ENCODE results near the gene ATRIP. TPM values are rescaled to one million over a fixed set of nuclear protein-coding genes. Genes with fewer than 3 reads are reported as not detected.
A peak's percentile ranks its signal among the peaks of the same experiment; 100 is the strongest.

ATRIP gene
- total and polyA plus RNA-seq, 10 of the 15 experiments (the other 5 are each of a cell fraction or from before 2014, with no cell fraction given), result 1.4 to 16.0 (median 10.1) TPM

DNA sequence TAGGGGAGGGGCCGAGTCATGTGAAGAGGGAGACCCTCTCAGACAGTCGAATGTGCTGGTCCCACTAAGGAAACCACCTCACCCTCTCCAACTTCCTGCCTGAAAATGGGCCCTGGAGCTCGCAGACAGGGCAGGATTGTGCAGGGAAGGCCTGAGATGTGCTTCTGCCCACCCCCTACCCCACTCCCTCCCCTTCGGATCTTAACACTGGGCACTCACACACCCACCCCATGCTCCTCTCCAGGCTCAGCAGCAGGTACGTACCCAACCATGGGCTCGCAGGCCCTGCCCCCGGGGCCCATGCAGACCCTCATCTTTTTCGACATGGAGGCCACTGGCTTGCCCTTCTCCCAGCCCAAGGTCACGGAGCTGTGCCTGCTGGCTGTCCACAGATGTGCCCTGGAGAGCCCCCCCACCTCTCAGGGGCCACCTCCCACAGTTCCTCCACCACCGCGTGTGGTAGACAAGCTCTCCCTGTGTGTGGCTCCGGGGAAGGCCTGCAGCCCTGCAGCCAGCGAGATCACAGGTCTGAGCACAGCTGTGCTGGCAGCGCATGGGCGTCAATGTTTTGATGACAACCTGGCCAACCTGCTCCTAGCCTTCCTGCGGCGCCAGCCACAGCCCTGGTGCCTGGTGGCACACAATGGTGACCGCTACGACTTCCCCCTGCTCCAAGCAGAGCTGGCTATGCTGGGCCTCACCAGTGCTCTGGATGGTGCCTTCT is 20.0 kb downstream of the ATRIP start (continued):
- TF ChIP-seq FOS (IDR thresholded peaks at IDR 0.05; ENCODE audit: borderline replicate concordance, extremely low read depth, insufficient read length), result no peak

DNA sequence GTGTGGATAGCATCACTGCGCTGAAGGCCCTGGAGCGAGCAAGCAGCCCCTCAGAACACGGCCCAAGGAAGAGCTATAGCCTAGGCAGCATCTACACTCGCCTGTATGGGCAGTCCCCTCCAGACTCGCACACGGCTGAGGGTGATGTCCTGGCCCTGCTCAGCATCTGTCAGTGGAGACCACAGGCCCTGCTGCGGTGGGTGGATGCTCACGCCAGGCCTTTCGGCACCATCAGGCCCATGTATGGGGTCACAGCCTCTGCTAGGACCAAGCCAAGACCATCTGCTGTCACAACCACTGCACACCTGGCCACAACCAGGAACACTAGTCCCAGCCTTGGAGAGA is 20.5 kb downstream of the ATRIP start:
- Histone ChIP-seq H3K27me3 (replicated peaks in 1 of 2; ENCODE audit: control insufficient read depth in 2 of 2, insufficient read depth in 2 of 2, low read length in 1 of 2) (no peaks in the 10 kb centered on the region), H3K27ac (ENCODE audit: control insufficient read depth, insufficient read depth) (peak overlapping the region; percentile 96), H3K9ac (ENCODE audit: control insufficient read depth, insufficient read depth, low read length) (peak overlapping the region; percentile 97), H3K4me1 (ENCODE audit: control insufficient read depth, insufficient read depth, low read length) (peaks cover 45% of the 10 kb centered on the region), H3K36me3 (ENCODE audit: control insufficient read depth in 2 of 2, insufficient read depth in 2 of 2, low read length in 1 of 2) (peaks cover 9 to 12% of the 10 kb centered on the region in 2 experiments; a peak in 3 of 4 replicates), H3K4me2 (ENCODE audit: control insufficient read depth, insufficient read depth) (peak overlapping the region; percentile 100), H4K20me1 (ENCODE audit: control insufficient read depth, insufficient read depth) (no peaks in the 10 kb centered on the region), H3K79me2 (ENCODE audit: control insufficient read depth, insufficient read depth, low read length) (peaks cover 62% of the 10 kb centered on the region), H3K4me3 (peak overlapping the region; percentile 88), H3K9me3 (replicated peaks; ENCODE audit: control insufficient read depth, insufficient read depth, low read length) (no peaks in the 10 kb centered on the region), H2AFZ (ENCODE audit: control insufficient read depth, low read depth, low read length) (no peak overlapping the region)
- ChIA-PET POLR2A (interaction anchor here (0.6 to 10.0 kb wide), 6 partner anchors 20 to 227 kb away, joined by 3 to 91 read pairs (median 4); partner anchors contain the start of genes CCDC51, PFKFB4, TMA7 and ZNF589), SMC1A (ENCODE audit: uncharacterized antibody, unreplicated experiment) (interaction anchor here (0.8 to 4.2 kb wide), 9 partner anchors 27 to 90 kb away, joined by 3 to 22 read pairs (median 4); partner anchors contain the start of genes CCDC51, PFKFB4, SHISA5 and TMA7), CTCF (interaction anchor here (1.0 to 6.1 kb wide), 9 partner anchors 9 to 236 kb away, joined by 3 to 58 read pairs (median 10); partner anchors contain the start of genes CCDC51, PFKFB4 and TMA7), RAD21 (ENCODE audit: unreplicated experiment) (interaction anchor here (0.8 to 2.5 kb wide), 8 partner anchors 27 to 169 kb away, joined by 3 to 20 read pairs (median 8); partner anchors contain the start of genes CCDC51, PFKFB4, SLC26A6 and TMA7)
- WGBS (ENCODE audit: insufficient coverage, insufficient replicate concordance, low lambda C conversion rate, missing lambda C conversion rate), result 30% methylated on average over 9 of the region's 9 CpGs
- intact Hi-C loops (cut with micrococcal nuclease; ENCODE audit: unreplicated experiment), result no loop called here
- no peak for TF ChIP-seq SRF (IDR thresholded peaks at IDR 0.05; ENCODE audit: low read depth in 2 of 2, low read length in 2 of 2)
- peak; percentile 75 for TF ChIP-seq POLR2A (IDR thresholded peaks at IDR 0.05; ENCODE audit: low read depth, low read length)
- no TSS peak for BruUV-seq (replicated peaks)
- in situ Hi-C loops (cut with MboI), result no loop called here
- peak; percentile 47 for FAIRE-seq
- ATAC-seq, result peak; percentile 7
- DNase-seq (ENCODE audit: low read depth, low spot score), result no peak

All from GM12878 (cell line).